Retina (tissue), 1 donor: ENCODE data around the gene SNTB2.
A peak's percentile ranks its signal among the peaks of the same experiment; 100 is the strongest.

ENCODE experiments used
- DNase-seq: peaks from one replicate; pipeline ENCODE4 v3.0.0-alpha.2; 2016

The SNTB2 gene

DNA sequence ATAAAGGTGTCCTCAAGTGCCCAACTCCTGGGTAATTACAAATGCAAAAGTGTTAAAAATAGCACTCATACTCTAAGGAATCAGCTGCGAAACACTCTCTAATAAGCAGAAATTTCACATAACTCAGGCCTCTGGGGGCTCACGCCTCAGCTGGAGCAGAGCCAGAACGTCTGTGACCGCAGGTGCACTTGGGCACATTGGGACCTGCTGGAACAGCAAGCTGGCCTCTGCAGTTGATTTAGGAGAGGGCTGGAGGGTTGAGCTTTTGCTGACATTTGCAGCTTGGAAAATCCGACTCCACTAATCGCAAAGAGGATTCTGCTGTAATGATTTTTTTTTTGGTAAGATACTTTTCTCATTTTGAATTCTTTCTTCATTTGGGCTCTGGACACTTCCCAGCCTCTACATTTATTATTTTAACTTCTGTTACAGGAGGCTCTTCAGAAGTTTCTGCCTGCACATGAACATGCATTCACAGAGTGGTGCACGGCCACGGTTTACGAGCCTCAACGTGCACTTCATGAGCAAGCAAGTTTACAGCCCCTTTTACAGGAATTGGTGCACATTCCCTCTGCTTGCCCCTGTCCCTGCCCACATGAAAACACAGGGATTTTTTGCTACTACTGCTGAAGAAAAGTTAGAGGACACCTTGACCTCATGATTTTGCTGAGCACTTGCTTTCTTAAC lies 4.1 kb upstream of the SNTB2 start:
- no peak for DNase-seq

DNA sequence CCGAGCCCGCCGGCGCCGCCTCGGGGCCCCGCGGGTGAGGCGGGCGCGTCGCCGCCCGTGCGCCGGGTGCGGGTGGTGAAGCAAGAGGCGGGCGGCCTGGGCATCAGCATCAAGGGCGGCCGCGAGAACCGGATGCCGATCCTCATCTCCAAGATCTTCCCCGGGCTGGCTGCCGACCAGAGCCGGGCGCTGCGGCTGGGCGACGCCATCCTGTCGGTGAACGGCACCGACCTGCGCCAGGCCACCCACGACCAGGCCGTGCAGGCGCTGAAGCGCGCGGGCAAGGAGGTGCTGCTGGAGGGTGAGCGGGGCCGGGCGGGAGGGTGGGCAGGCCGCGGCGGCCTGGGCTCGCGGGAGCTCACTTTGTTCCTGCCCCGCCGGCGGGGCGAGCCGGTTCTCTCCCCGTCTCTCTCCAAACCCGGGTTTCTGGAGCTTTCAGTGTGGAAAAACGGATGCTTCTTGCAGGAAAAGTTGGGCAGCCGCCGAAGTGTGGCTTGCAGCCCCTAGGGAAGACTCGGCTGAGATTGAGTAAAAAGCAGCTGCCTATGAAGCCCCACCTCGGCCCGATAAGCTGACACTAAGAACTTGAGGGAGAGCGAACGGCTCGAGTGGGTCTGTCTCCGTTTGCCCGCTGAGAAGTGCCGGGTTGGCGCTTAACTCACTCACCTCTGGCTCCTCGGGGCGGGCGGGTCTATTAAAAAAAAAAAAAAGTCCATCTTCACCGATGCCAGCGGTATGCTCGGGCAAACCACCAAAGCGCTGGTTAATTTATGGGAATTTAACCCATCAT lies 677 bp downstream of the SNTB2 start:
- peak; percentile 82 for DNase-seq

GRCh38 chr16:69188236-69188549 lies 1.2 kb downstream of the SNTB2 start:
- DNase-seq = no peak

DNA sequence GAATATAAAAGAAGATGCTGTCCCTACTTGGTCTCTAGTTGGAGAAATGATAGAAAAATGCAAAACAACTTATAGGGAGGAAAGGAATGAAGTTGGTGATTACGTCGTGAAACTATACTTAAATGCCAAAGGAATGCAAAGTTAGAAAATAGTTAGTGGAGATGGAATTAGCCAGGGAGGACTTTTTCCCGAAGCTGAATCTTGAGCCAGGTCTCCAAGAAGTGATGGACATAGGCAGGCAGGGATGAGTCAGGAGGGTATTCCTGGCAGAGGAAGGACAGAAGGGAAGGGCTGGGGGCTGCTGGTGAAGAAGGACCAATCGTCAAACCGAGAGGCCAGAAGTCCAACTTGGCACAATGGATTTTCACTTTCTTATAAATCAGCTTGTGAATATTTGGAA lies 1.8 kb downstream of the SNTB2 start:
- peak; percentile 8 for DNase-seq

GRCh38 chr16:69190046-69190588 lies 3.2 kb downstream of the SNTB2 start:
- DNase-seq = no peak

DNA sequence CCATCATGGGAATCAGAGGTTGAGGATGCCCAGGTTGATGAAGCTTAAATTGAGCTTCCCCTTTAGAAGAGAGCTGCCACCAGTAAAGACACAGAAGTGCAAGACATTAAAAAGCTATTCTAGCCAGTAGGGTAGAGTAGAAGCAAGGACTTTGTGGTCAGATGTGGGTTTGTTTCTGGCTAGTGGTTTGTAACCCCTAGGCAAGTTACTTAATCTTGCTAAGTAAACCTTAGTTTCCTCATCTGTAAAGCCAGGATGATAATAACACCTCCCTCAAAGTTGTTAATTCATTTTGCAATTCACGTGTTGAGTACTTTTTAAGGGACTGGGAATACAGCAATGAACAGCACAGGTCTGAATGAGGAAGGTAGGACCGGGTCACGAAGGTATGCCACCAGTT lies 3.6 kb downstream of the SNTB2 start:
- DNase-seq = no peak

DNA sequence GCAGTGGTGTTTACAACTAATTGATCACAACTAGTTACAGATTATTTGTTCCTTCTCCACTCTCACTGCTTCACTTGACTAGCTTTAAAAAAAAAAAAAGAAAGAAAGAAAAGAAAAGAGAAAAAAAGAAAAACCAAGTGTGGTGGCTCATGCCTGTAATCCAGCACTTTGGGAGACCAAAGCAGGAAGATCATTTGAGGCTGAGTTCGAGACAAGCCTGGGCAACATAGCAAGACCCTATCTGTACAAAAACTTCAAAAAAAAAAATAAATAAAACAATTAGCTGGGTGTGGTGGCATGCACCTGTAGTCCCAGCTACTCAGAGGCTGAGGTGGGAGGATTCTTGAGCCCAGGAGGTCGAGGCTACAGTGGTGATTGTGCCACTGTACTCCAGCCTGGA lies 4.2 kb downstream of the SNTB2 start:
- no peak for DNase-seq

DNA sequence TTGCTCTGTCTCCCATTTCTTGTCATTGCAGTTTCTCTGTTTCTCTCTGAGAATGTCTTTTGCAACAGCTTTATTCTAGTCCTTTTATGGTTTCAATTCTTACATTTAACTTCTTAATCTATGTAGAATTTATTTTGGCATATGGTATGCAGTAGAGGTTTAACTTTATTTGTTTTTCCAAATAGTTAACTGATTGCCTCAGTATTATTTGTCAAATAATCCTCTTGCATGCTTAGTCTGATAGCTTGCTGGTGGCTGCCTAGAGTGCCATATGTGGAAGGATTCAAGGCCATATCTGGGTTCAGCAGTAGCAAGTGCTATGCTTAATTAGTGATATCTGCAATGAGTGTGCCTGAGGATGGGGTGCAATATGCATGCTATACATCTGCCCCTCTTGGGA lies 6.9 kb downstream of the SNTB2 start:
- no peak for DNase-seq

- no peak for DNase-seq
These were observed 7.5 kb downstream of the SNTB2 start for GRCh38 chr16:69194488-69194887.

DNA sequence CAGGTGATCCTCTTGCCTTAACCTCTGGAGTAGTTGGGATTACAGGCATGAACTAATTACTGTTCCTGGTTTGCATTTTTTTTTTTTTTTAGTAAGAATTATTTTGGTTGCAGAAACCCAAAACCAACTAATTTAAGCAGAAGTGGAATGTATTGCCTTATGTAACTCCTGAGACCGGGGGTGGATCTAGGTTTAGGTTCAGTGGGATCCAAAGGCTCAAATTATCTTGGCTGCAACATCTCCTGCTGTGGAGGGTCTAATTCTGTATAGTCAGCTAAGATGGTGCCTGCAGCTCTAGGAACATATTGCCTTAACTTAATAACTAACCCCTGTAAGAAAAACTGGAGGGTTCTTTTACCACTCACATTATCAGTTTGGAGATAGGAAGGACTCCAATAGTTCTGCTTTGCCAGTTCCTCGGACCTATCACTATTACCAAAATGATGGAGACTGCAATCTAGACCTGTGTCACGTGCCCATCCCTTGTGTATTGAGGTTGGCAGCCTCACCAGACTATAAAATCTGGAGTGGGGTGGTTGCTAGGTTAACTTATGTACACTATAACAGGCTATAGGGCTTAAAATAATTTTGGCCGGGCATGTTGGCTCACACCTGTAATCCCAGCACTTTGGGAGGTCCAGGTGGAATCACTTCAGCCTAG lies 8.5 kb downstream of the SNTB2 start:
- no peak for DNase-seq

DNA sequence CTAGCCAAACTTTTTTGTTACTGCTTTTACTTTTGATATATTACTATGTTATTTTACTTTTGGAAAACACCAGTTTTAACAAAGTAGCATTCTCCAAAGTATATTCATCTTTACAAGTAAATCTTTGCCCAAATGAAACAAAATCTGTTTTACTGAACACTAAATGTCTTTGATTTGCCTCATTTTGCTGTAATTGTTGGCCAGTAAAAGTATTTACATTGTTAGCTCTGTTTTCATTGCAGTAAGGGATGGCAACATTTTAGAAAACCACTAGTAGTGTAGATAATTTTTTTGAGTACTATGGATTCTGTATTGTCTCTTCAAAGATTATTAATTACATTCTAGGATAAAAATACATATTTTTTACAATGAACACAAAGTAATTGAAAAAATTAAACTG lies 10.6 kb downstream of the SNTB2 start:
- no peak for DNase-seq

DNA sequence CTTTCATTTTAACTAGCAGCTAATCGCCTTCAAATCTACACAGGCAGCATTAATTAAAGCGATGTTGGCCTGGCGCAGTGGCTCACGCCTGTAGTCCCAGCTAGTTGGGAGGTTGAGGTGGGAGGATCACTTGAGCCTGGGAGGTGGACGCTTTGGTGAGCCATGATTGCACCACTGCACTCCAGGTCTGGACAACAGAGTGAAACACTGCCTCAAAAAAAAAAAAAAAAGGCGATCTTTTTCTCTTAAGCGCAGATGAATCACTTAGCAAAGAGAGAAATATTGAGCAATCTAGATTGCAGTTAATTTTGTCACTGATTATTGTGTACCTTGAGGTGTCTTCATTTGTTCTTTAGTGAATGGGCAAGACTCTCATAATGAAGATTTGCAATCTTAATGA lies 12.4 kb downstream of the SNTB2 start:
- no peak for DNase-seq

- DNase-seq = no peak
These were observed 14.3 kb downstream of the SNTB2 start for GRCh38 chr16:69201291-69201690.

DNA sequence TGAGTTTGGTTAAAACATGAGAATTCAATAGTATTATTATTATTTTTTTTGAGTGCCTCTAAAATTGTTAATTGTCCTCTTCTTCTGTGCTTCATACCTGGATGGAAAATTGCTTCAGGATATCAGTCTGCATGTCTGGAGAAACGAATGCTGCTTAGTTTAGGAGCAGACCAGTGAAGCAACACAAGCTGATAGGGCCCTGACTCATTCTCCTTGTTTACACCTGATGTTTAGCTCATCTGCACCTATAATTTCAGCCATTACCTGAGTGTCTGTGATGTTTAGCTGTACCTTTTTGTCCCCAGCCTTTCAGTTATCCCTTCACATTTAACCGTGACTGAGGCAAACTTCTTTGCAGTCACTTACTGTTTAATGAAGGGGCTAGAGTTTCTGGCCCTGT lies 14.8 kb downstream of the SNTB2 start:
- no peak for DNase-seq

DNA sequence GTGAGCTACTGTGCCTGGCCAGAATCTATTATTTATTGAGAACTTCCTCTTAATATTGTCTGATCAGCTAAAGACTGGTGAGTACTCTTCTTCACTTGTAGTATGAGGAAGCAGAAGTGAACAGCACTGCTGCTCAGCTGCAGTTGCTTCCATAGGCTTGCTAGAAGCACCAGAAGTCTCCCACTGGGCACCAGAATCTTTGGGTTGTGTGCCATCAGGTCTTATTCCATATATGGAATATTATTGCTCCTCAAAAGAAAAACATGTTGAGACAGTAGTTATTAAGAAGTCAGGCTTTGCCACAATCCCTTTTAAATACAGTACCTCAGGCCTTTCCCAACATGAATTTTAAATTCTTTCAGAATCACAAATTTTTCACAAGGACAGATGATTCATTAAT lies 17.2 kb downstream of the SNTB2 start:
- no peak for DNase-seq

GRCh38 chr16:69209735-69210134 lies 22.8 kb downstream of the SNTB2 start:
- no peak for DNase-seq

DNA sequence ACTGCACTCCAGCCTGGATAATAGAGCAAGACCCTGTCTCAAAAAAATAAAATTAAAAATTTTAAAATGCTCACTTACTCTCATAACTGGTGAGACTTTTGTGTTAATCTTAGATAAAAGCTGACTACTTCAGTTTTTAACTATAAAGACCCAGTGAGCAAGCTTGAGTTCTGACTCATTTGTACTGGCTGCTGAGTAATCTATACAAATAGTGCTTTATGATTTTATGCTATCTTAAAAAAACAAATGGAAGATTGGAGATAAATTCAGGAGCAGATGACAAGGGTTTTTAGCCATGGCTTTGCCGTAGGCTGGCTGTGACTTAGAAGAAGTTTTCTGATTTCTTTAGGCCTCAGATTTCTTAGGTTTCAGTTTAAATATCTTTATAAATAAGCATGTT lies 30.5 kb downstream of the SNTB2 start:
- DNase-seq = no peak

DNA sequence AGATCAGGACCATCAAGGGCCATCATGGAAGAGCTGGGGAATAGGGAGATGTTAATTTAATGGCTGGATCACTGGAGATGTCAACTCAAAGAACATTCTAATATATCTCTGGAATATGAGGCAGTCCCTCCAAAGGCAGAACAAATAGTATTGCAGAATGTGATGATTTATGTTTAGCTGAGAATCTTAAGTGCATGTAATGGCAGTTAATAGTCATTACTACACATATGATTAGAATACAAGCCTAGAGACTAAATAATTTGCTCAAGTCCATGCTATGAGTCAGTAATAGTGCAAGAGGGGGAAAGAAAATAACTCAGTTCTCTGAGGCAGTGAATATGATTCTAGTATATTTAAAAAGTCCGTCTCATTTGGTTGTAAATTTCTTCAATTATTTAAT lies 32.3 kb downstream of the SNTB2 start:
- DNase-seq = no peak

DNA sequence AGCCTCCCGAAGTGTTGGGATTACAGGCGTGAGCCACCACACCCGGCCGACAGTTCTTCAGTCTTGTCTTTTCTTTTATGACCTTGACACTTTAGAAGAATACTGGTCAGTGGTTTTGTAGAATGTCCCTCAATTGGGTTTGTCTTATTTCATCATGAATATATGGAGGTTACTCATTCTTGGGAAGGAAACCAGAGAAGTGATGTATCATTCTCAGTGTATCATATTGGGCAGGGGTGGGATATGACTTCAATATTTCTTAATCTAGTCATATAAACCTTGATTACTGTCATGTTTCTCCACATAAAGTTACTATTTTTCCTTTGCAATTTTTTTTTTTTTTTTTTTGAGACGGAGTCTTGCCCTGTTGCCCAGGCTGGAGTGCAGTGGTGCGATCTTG lies 36.9 kb downstream of the SNTB2 start:
- no peak for DNase-seq

- peak; percentile 40 for DNase-seq
These were observed 38.2 kb downstream of the SNTB2 start for GRCh38 chr16:69225121-69225520.

- DNase-seq = no peak
These were observed 46.2 kb downstream of the SNTB2 start for GRCh38 chr16:69233124-69233523.

GRCh38 chr16:69234460-69234859 lies 47.5 kb downstream of the SNTB2 start:
- no peak for DNase-seq

- no peak for DNase-seq
These were observed 49.4 kb downstream of the SNTB2 start for GRCh38 chr16:69236319-69236718.

DNA sequence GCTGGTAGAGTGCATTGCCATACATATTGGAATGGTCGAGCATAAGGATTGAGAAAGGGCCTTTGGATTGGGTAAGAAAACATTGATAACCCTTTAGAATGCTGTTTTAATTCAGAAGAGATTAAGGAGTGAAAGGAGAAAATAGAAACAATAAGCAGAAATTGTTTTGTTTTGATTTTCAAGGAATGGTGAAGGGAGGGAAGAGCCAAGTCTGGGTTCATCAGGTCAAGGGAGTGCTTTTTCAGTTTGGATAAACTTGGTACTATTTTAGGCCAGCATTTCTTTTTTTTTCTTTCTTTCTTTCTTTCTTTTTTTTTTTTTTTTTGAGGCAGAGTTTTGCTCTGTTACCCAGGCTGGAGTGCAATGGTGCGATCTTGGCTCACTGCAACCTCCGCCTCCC lies 50.3 kb downstream of the SNTB2 start:
- DNase-seq = no peak
